HG02798 (cell line): ENCODE measurements around the gene WAC.
A peak's percentile ranks its signal among the peaks of the same experiment; 100 is the strongest.

Experiments
- ATAC-seq: cut with Tn5 transposase; IDR thresholded peaks from one replicate; pipeline ENCODE4 v1.9.1; 2021; ENCODE audit warnings: mild to moderate bottlenecking; ENCODE audit not compliant: unreplicated experiment, poor library complexity

The WAC gene

DNA sequence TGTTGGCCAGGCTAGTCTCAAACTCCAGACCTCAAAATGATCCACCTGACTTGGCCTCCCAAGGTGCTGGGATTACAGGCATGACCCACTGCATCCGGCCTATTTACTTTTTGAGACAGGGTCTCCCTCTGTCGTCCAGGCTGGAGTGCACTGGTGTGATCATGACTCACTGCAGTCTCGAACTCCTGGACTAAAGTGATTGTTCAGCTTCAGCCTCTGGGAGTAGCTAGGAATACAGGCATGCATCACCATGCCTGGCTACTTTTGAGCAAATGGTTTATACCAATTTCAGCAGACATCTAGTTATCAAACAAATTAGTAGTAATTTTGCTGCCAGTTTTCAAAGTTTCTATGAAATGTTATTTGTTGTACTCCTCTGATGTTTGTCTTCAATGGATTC lies 2.2 kb upstream of the WAC start:
- no peak for ATAC-seq

DNA sequence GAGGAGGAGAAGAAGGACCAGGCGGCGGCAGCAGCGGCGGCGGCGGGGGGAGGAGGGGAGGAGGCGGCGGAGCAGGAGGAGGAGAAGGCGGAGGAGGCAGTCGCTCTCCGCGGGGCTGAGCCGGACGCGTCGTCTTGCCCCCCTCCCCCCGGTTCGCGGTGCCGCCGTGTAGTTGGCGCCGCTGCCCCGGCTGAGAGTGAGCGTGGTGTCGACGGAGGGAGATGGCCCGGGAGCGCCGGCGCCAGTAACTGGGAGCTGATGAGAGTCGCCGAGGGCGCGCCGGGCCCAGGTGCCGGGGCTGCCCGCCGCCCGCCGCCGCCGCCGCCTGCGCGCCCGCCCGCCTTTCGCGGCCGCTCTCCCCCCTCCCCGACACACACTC lies 257 bp downstream of the WAC start:
- ATAC-seq = peak; percentile 1

DNA sequence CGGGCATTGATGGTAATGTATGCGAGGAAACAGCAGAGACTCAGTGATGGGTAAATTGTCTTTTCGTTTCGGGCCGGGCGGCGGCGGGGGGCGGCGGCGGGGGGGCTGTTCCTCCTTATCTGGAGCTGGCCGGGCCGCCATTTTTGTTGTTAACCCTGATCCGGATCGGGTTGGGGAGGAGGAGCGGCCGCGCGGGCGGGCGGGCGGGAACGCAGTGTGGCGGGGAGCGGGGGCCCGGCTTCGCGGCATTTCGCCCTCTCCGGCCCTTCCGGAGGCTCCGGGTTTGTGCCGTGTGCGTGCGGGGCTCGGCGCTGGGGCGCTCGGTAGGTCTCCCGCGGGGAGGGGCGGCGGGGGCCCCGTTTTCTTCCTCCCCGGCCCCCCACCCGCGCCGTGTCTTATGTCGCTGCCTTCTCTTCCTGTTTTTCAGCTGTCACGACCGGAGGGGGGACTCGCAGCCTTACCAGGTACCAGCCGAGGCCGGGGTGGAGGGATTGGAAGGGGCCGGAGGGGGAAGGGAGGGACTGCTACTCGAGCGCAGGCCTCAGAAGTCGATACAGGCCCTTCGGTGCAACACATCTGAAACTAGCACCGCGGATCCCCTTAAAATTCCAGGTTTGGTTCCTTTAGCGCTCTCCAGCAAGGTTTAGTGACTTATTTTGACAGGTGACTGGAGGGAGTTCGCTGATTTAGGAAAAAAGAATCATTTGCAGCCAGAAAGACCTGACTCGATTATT lies 820 bp downstream of the WAC start:
- ATAC-seq = peak; percentile 22

DNA sequence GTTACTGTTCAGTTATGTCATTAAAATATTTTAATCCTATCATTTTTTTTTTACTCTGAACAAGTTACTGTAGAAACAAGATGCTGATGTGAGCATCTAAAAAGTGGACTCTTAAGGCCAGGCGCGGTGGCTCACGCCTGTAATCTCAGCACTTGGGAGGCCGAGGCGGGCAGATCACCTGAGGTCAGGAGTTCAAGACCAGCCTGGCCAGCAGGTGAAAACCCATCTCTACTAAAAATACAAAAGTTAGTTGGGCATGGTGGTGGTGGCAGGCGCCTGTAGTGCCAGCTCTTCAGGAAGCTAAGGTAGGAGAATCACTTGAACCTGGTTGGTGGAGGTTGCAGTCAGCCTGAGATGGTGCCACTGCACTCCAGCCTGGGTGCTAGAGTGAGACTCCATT lies 2.9 kb downstream of the WAC start:
- no peak for ATAC-seq

DNA sequence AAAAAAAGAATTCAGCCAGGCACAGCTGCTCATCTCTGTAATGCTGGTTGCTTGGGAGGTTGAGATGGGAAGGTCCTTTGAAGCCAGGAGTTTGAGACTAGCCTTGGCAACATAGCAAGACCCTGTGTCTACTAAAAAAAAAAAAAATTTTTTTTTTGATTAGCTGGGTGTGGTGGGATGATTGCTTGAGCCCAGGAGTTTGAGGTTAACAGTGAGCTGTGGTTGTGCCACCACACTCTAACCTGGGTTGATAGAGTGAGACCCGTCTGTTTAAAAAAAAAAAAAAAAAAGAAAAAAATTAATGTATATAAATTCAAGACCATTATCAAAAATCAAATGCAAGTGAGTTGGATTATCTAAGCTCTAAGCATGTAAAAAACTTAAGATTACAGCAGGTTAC lies 5.7 kb downstream of the WAC start:
- no peak for ATAC-seq

DNA sequence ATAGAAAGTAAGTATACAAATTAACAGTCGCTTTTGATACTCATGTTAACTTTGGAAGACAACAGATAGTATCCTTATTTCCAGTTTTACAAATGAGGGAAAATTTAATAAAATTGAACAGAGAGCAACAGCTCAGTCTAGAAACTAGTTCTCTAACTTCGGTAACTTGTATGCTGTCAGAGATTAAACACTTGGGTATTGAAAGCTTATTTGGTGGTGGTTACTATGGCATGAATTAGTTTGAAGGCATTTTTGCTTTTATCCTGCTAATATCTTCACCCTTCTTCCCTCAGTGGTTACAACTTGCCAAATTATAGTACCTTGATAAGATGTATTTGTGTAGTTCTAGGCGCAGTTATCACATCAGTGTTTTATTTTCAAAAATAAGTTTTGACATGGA lies 7.2 kb downstream of the WAC start:
- ATAC-seq = no peak

DNA sequence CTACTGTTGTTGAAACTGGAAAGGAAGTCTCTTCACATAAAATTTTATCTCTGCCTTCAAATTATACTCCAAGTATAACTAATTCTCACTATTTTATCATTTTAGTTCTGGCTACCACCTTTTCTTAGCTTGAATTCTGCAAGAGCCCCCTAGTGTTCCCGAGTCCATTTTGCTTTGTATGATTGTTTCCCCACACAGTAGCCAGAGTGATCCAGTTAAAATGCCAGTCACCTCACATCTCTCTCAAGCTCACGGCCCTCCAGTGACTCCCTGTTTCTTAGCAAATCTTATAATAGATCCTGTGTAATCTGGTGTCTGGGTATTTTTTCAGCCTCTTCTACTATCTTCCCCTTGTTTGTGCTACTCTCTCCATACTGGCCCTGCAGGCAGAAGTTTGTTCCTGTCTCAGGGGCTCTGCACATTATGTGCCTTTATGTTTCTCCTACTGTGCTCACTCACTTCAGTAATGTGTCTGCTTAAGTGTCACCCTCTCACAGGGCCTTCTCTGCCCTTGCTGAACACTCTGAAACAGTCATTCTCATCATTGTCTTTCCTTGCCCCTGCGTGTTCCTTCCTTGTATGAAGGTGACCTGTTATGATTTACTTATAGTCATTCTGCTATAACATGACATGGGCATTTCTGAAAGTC lies 8.9 kb downstream of the WAC start:
- no peak for ATAC-seq

DNA sequence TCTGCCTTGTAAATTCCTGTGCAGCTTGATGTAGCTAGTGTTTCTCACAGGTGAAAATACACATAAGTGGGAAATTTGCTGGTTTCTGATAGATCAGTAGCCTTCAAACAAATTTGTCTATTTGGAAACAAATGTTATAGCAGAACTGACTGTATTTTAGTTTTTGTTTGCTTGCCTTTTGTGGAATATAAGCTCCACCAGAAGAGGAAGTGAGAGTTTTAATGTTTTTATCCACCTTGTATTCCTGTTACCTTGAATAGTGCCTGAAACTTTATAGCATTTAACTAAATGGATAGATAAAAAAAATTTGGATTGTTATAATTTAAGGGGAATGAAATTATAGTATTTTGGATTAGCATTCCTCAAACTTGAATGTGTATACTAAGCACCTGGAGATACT lies 9.8 kb downstream of the WAC start:
- no peak for ATAC-seq

DNA sequence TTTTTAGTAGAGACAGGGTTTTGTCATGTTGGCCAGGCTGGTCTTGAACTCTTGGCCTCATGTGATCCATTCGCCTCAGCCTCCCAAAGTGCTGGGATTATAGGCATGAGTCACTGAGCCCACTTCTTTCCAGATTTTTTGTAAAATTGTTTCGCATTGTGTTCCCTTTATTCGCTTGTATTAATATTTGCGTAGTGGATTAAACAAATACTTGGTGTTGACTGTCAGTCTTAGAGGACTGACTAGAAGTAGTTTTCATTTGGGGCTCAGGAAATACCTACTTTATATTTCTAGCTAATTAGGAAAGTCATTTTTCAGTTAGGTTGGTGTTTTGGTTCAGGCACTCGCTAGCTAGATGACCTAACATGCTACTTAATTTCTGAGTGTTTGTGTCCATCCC lies 11.1 kb downstream of the WAC start:
- ATAC-seq = no peak

DNA sequence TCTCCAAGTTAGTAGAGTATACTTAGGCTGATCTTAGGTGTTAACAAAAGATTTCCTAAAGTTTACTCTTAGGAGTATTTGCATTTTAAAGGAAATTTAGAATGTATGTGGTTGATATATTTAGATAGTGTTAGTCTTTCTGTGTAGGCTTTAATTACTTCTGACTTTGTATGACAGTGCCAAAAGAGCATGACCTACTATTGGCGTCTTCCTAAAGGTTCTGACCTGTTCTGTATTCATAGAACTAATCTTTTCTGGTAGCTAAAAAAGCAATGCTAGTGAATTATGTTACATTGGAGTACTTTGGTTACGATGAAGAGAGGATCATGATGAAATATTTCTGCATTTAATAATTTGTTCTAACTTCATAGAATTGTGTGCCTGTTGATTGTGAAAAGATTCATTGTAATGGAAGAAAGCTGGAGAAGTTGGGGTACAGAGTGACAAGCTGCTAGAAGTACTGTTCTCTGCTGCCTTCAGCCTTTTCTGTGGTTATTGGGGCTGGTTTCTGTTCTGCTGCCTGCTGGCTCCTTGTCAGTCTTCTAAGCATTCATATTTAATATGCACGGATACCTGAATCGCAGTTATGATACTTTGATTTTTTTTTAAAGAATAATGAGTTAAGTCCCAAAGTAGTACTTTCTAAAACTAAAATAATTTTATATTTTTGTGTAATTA lies 13.2 kb downstream of the WAC start:
- peak; percentile 77 for ATAC-seq

DNA sequence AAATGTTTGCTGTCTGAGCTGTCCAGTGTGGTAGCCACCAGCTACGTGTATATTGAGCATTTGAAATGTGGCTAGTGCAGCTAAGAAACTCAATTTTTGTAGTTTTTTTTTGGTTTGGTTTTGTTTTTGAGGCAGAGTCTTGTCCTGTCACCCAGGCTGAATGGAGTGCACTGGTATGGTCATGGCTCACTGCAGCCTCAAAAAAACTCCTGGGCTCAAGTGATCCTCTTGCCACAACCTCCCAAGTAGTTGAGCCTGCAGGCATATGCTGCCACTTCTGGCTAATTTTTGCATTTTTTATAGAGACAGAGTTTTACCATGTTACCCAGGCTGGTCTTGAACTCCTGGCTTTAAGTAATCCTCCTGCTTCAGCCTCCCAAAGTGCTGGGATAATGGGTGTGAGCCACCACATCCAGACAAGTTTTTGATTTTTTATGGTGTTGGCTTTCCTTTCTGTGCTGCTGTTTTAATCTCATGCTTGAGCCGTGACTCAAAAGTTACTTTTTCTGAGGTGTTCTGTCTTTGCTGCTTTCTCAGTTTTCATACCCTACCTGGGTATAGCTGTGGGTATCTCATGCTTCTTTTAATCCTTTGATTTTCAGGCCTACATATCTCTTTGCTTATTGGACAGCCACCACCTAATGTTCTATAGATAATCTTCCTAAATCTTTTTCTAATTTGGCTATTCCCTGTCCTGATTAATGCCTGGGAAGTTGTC lies 16.0 kb downstream of the WAC start:
- no peak for ATAC-seq

DNA sequence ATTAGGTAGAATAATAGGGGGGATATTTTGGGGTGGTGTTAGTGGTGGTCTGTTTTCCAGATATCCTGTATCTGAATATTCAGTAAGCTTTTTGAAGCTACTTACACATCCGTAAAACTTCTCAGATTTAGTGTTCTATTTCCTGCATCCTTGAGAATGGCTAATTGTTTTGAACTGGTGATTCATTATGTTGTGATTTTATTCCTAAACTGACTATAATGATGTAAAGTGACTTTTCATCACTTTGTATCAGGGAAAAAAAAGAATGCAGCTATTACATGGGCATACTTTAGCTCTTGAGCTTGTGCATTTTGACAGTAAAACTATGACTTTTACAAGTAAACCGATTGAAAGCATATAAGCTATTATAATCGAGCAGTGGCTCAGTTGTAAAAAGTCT lies 18.2 kb downstream of the WAC start:
- ATAC-seq = no peak

DNA sequence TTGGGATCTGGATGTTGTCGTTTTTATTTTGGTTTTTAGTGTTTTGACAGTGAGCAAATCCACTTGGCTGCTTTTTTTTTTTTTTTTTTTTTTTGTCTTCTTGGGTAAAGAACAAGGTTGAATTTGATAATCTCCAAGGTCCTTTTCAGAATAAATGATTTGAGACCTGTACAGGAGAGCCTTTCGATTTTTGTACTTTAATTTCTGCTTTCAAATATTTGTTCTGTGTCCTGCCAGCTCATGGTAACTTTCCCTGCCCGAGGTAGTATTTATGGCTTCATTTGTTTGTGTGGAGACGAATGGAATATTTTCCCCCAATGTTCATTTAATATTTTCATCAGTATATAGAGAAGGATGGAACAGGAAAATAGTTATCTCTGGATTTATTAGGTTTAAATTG lies 19.9 kb downstream of the WAC start:
- no peak for ATAC-seq

DNA sequence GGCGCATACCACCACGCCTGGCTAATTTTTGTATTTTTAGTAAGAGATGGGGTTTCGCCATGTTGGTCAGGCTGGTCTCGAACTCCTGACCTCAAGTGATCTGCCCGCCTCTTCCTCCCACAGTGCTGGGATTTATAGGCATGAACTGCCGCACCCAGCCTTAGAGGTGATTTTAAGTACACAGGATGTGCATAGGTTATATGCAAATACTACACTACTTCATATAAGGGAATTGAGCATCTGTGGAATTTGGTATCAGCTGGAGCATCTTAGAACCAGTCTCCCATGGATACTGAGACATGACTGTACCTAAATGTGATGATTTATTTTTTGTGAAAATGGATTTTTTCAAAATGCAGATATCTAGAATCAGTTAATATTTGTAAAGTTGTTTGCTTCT lies 21.1 kb downstream of the WAC start:
- ATAC-seq = no peak

DNA sequence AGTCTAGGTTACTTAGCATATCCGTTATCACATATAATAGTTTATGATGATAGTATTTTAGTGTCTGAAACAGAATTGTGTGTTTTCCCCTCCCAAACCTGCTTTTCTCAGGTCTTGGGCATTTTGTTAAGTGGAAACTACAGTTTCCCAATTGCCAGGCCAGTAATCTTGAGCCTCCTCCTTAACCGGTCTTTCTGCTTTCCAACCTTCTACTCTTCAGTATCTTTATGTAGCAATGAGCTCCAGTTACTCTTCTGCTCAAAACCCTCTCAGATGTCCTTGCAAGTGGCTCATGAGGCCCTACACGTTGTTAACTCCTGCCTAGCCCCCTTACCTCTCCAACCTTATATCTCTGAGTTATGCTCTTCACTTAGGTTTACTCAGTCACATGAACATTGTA lies 22.0 kb downstream of the WAC start:
- ATAC-seq = no peak

DNA sequence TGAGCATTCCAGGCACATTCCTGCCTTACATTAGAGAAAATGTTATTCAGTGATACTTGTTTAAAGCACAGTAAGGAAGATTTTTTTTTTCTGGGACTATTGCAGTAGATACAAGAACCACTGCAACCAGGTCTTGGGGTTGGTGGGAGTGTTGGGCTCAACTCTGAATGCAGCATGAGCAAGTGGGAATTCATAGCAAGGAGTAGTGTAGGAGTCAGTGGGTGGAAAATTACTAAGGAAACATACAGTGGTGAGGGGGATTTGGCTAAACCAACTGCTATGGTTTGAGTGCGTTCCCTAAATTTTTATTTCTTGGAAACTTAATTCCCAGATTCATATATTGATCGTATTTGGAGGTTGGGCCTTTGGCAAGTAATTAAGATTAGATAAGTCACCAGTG lies 22.4 kb downstream of the WAC start:
- ATAC-seq = no peak

DNA sequence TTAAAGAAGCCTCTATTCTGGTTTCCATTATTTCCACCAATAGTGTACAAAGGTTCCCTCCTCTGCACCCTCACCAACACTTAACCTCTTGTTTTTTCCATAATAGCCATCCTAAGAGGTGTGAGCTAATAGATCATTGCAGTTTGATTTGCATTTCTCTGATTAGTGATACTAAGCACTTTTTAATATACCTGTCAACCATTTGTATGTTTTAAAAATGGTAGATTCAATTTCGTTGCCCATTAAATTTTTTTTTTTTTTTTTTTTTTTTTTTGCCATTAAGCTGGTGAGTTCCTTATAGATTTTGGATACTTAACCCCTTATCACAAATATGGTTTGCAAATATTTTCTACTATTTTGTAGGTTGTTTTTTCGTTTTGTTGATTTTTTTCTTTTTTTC lies 23.2 kb downstream of the WAC start:
- ATAC-seq = no peak

DNA sequence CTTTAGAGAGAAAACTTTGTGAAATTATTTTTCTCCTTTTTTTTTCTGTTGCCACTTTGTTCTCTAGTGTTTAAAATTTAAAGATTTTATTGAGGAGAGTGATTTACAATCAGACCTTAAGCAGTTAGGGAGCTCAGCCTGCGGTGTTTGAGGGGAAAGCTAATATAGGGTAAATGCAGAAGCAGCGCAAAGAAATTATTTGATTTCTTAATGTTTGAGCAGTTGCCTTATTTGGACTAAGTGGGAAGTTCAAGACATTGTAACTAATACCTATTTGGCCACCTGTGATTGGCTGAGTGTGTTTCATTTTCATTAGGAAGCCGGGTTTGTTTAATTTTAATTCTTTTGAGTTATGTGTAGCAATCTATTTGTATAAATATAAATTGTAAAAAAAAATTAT lies 25.3 kb downstream of the WAC start:
- ATAC-seq = no peak

DNA sequence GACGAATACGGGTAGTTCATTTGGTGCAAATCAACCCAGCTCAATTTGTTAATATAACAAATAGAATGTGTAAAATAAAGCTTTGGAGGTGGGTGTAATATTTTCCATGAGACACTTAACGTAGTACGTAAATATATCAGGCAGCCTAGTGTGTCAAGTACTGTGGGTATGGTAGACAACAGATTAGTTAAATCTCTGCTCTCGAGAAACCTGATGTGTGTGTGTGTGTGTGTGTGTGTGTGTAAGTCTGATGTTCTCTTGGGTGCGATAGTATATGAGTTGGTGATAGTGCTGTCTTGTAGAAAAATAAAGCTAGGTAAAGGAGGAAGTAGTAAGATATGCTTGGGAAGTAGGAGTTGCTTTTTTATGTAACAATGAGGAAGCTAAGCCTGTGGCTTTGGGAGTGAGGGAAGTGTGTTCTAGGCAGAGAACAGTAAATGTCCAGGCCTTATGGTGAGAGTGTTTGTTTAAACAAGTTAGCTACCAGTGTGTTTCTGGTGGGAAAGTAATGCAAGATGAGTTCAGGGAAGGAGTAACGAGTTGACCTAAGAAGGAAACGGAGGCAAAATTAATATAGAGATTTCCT lies 26.1 kb downstream of the WAC start:
- ATAC-seq = no peak

DNA sequence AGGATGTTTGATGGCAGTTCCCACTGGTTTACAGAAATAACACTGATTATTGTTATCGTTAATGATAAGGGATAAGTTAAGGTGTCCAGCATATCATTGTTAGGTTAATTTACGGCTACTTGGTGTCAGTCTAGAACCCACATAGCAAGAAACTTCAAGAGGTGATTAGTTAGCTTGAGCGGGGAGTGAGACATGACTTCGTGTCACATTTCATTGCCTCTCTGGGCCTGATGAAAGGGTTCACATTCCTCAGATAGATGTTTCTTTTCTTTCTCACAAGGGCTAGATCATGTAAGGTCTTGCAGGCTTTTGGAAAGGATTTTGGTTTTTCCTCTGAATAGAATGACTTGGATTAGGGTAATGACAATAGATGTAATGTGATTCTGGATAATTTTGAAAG lies 26.7 kb downstream of the WAC start:
- no peak for ATAC-seq

DNA sequence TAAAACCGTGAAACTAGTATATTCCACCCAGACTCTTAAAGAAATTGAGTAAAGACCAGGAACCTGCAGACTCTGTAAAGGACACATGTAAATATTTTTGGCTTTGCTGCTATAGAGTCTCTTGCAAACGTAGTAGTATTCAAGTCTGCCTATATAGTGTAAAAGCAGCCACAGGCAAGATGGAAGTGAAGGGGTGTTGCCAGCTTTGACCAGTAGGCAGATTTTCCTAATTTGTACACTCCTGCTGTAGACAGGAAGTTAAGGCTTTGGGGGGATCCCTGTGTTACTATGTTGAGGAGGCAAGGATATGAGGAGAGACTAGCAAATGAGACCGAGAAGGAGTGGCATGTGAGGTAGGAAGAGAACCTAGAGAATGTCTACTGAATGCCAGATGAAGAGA lies 27.7 kb downstream of the WAC start:
- no peak for ATAC-seq
